ENCODE measurements around the gene DNAI4. TPM values are rescaled to one million over a fixed set of nuclear protein-coding genes. Genes with fewer than 3 reads are reported as not detected.
"Not testable (repeated sequence)": the region's sequence is repeated elsewhere in the genome, so short reads cannot be mapped to it uniquely, and the experiment has no call there.

The DNAI4 gene
- total RNA-seq, 1 experiment from 2014 or later: 1.6 TPM

GRCh38 chr1:66831529-66832239 lies 93.0 kb downstream of the DNAI4 start:
- no peak overlapping the region for H3K4me3 ChIP-seq (ENCODE audit: insufficient read depth, low read depth, low read length)
- no peaks in the 10 kb centered on the region; the same call in 1 of the 2 replicates for H3K27me3 ChIP-seq (ENCODE audit: control insufficient read depth, insufficient read depth, low read length)
- no peaks in the 10 kb centered on the region for H3K36me3 ChIP-seq (replicated peaks; ENCODE audit: control insufficient read depth, insufficient read depth, low read length)
- DNase-seq: no peak

- DNase-seq: no peak
- Histone ChIP-seq H3K36me3 (replicated peaks; ENCODE audit: control insufficient read depth, insufficient read depth, low read length) (no peaks in the 10 kb centered on the region), H3K27me3 (ENCODE audit: control insufficient read depth, insufficient read depth, low read length) (no peaks in the 10 kb centered on the region), H3K4me3 (ENCODE audit: insufficient read depth, low read depth, low read length) (no peak overlapping the region)
Measured at GRCh38 chr1:66824771-66825170, 99.9 kb downstream of the DNAI4 start.

- H3K36me3 ChIP-seq (replicated peaks; ENCODE audit: control insufficient read depth, insufficient read depth, low read length): no peaks in the 10 kb centered on the region
- H3K4me3 ChIP-seq (ENCODE audit: insufficient read depth, low read depth, low read length): no peak overlapping the region
- no peaks in the 10 kb centered on the region for H3K27me3 ChIP-seq (ENCODE audit: control insufficient read depth, insufficient read depth, low read length)
- no peak for DNase-seq
Measured at GRCh38 chr1:66809736-66810326, 114.8 kb downstream of the DNAI4 start.

- no peak overlapping the region for H3K4me3 ChIP-seq (ENCODE audit: insufficient read depth, low read depth, low read length)
- DNase-seq: no peak
- no peaks in the 10 kb centered on the region for H3K27me3 ChIP-seq (ENCODE audit: control insufficient read depth, insufficient read depth, low read length)
Measured at GRCh38 chr1:66809245-66809644, 115.4 kb downstream of the DNAI4 start.

GRCh38 chr1:66795839-66796238 lies 128.8 kb downstream of the DNAI4 start:
- not testable (repeated sequence) for H3K27me3 ChIP-seq (ENCODE audit: control insufficient read depth, insufficient read depth, low read length); H3K36me3 ChIP-seq (replicated peaks; ENCODE audit: control insufficient read depth, insufficient read depth, low read length)

More at GRCh38 chr1:66809245-66809644, 115.4 kb downstream of the DNAI4 start:
- H3K36me3 ChIP-seq (replicated peaks; ENCODE audit: control insufficient read depth, insufficient read depth, low read length): no peaks in the 10 kb centered on the region

GRCh38 chr1:66791621-66792610 lies 132.7 kb downstream of the DNAI4 start:
- H3K4me3 ChIP-seq (ENCODE audit: insufficient read depth, low read depth, low read length): no peak overlapping the region
- DNase-seq: no peak
- no peaks in the 10 kb centered on the region for H3K36me3 ChIP-seq (replicated peaks; ENCODE audit: control insufficient read depth, insufficient read depth, low read length)
- no peaks in the 10 kb centered on the region for H3K27me3 ChIP-seq (ENCODE audit: control insufficient read depth, insufficient read depth, low read length)

More at GRCh38 chr1:66795839-66796238, 128.8 kb downstream of the DNAI4 start:
- DNase-seq; H3K4me3 ChIP-seq (ENCODE audit: insufficient read depth, low read depth, low read length): not testable (repeated sequence)

- no peaks in the 10 kb centered on the region for H3K27me3 ChIP-seq (ENCODE audit: control insufficient read depth, insufficient read depth, low read length)
- H3K4me3 ChIP-seq (ENCODE audit: insufficient read depth, low read depth, low read length): no peak overlapping the region
- no peaks in the 10 kb centered on the region for H3K36me3 ChIP-seq (replicated peaks; ENCODE audit: control insufficient read depth, insufficient read depth, low read length)
- DNase-seq: no peak
Measured at GRCh38 chr1:66788231-66788939, 136.3 kb downstream of the DNAI4 start.

- Histone ChIP-seq H3K36me3 (replicated peaks; ENCODE audit: control insufficient read depth, insufficient read depth, low read length) (no peaks in the 10 kb centered on the region), H3K4me3 (ENCODE audit: insufficient read depth, low read depth, low read length) (no peak overlapping the region), H3K27me3 (ENCODE audit: control insufficient read depth, insufficient read depth, low read length) (no peaks in the 10 kb centered on the region)
- DNase-seq: no peak
Measured at GRCh38 chr1:66787641-66788040, 137.0 kb downstream of the DNAI4 start.

- not testable (repeated sequence) for H3K27me3 ChIP-seq (ENCODE audit: control insufficient read depth, insufficient read depth, low read length)
Measured at GRCh38 chr1:66785800-66786199, 138.9 kb downstream of the DNAI4 start.

GRCh38 chr1:66779475-66780078 lies 145.1 kb downstream of the DNAI4 start:
- no peak overlapping the region for H3K4me3 ChIP-seq (ENCODE audit: insufficient read depth, low read depth, low read length)
- no peak for DNase-seq
- H3K27me3 ChIP-seq (ENCODE audit: control insufficient read depth, insufficient read depth, low read length): no peaks in the 10 kb centered on the region
- H3K36me3 ChIP-seq (replicated peaks; ENCODE audit: control insufficient read depth, insufficient read depth, low read length): no peaks in the 10 kb centered on the region

More at GRCh38 chr1:66785800-66786199, 138.9 kb downstream of the DNAI4 start:
- not testable (repeated sequence) for H3K4me3 ChIP-seq (ENCODE audit: insufficient read depth, low read depth, low read length); DNase-seq; H3K36me3 ChIP-seq (replicated peaks; ENCODE audit: control insufficient read depth, insufficient read depth, low read length)

- Histone ChIP-seq H3K4me3 (ENCODE audit: insufficient read depth, low read depth, low read length) (no peak overlapping the region), H3K27me3 (ENCODE audit: control insufficient read depth, insufficient read depth, low read length) (no peaks in the 10 kb centered on the region), H3K36me3 (replicated peaks; ENCODE audit: control insufficient read depth, insufficient read depth, low read length) (no peaks in the 10 kb centered on the region)
- DNase-seq: no peak
Measured at GRCh38 chr1:66778969-66779368, 145.7 kb downstream of the DNAI4 start.

- no peak overlapping the region for H3K4me3 ChIP-seq (ENCODE audit: insufficient read depth, low read depth, low read length)
- H3K36me3 ChIP-seq (replicated peaks; ENCODE audit: control insufficient read depth, insufficient read depth, low read length): no peaks in the 10 kb centered on the region
- DNase-seq: no peak
- no peaks in the 10 kb centered on the region for H3K27me3 ChIP-seq (ENCODE audit: control insufficient read depth, insufficient read depth, low read length)
Measured at GRCh38 chr1:66778266-66778665, 146.4 kb downstream of the DNAI4 start.

GRCh38 chr1:66777831-66778230 lies 146.8 kb downstream of the DNAI4 start:
- no peak overlapping the region for H3K4me3 ChIP-seq (ENCODE audit: insufficient read depth, low read depth, low read length)
- no peaks in the 10 kb centered on the region for H3K27me3 ChIP-seq (ENCODE audit: control insufficient read depth, insufficient read depth, low read length)
- H3K36me3 ChIP-seq (replicated peaks; ENCODE audit: control insufficient read depth, insufficient read depth, low read length): no peaks in the 10 kb centered on the region
- no peak for DNase-seq

GRCh38 chr1:66775646-66776045 lies 149.0 kb downstream of the DNAI4 start:
- no peak for DNase-seq
- Histone ChIP-seq H3K36me3 (replicated peaks; ENCODE audit: control insufficient read depth, insufficient read depth, low read length) (no peaks in the 10 kb centered on the region), H3K4me3 (ENCODE audit: insufficient read depth, low read depth, low read length) (no peak overlapping the region), H3K27me3 (ENCODE audit: control insufficient read depth, insufficient read depth, low read length) (no peaks in the 10 kb centered on the region)

Measured in H7 (cell line).